ENCODE measurements around the gene EVI5L. TPM values are rescaled to one million over a fixed set of nuclear protein-coding genes. Genes with fewer than 3 reads are reported as not detected.

Gene EVI5L
- total RNA-seq, 1 experiment from 2014 or later = 25.7 TPM

DNA sequence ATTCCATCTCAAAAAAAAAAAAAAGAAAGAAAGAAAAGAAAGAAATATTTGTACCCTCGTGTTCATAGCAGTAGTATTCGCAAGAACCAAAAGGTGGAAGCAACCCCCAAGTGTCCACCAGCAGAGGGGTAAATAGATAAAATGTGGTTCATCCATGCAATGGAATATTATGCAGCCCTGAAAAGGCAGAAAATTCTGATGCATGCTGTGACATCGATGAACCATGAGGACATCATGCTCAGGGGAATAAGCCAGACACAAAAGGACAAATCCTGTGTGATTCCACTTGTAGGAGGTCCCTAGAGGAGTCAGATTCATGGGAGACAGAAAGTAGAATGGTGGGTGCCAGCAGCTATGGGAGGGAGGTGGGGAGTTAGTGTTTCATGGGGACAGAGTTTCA lies 51.9 kb downstream of the EVI5L start:
- intact Hi-C loops (cut with micrococcal nuclease) = no loop called here
- CTCF ChIA-PET = interaction anchor here (0.5 to 1.3 kb wide), 2 partner anchors 13 to 761 kb away, joined by 4 to 6 read pairs; no protein-coding TSS in a partner anchor
- no TSS peak for BruUV-seq (replicated peaks)
- DNase-seq (ENCODE audit: unreplicated experiment) = no peak
- no peak overlapping the region for H3K27ac Mint-ChIP-seq (ENCODE audit: low read depth, unreplicated experiment)
- POLR2A ChIA-PET = interaction anchor here (0.7 to 1.8 kb wide), 4 partner anchors 13 to 47 kb away, joined by 3 to 7 read pairs (median 4); partner anchors contain the start of gene MAP2K7
- no peak overlapping the region for H3K4me3 Mint-ChIP-seq (ENCODE audit: unreplicated experiment)
- H3K4me1 Mint-ChIP-seq (ENCODE audit: insufficient read depth, unreplicated experiment) = peaks cover 10% of the 10 kb centered on the region
- TF ChIP-seq CTCF (IDR thresholded peaks at IDR 0.05; ENCODE audit: unreplicated experiment) = no peak
- H3K36me3 Mint-ChIP-seq (ENCODE audit: insufficient read depth, unreplicated experiment) = no peaks in the 10 kb centered on the region
- no peaks in the 10 kb centered on the region for H3K9me3 Mint-ChIP-seq (ENCODE audit: unreplicated experiment)
- H3K27me3 Mint-ChIP-seq (ENCODE audit: insufficient read depth, unreplicated experiment) = no peaks in the 10 kb centered on the region

DNA sequence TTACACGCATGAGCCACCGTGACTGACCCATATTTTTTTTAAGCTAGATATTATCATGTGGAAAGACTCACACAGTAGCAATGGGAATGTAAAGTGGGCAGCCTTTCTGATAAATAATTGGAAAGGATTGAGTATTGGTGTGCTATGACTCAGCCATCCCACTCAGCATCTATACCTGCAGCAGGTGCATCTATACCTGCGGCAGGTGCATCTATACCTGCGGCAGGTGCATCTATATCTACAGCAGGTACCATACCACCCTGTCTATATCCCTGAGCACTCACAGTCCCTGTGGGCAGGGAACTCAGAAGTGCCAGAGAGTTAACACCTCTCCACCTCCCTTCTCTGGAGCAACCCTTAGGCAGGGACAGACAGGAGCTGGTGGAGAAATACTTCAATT lies 53.1 kb downstream of the EVI5L start:
- no peaks in the 10 kb centered on the region for H3K27me3 Mint-ChIP-seq (ENCODE audit: insufficient read depth, unreplicated experiment)
- H3K9me3 Mint-ChIP-seq (ENCODE audit: unreplicated experiment) = no peaks in the 10 kb centered on the region
- H3K4me3 Mint-ChIP-seq (ENCODE audit: unreplicated experiment) = no peak overlapping the region
- DNase-seq (ENCODE audit: unreplicated experiment) = no peak
- CTCF ChIA-PET = interaction anchor here (0.7 kb wide), 1 partner anchor 278 kb away, joined by 4 read pairs; no protein-coding TSS in a partner anchor
- intact Hi-C loops (cut with micrococcal nuclease) = no loop called here
- POLR2A ChIA-PET = interaction anchor here (0.6 to 0.9 kb wide), 4 partner anchors 8 to 279 kb away, joined by 3 to 4 read pairs (median 4); no protein-coding TSS in a partner anchor
- TF ChIP-seq CTCF (IDR thresholded peaks at IDR 0.05; ENCODE audit: unreplicated experiment) = no peak
- no peak overlapping the region for H3K27ac Mint-ChIP-seq (ENCODE audit: low read depth, unreplicated experiment)
- peaks cover 6% of the 10 kb centered on the region for H3K4me1 Mint-ChIP-seq (ENCODE audit: insufficient read depth, unreplicated experiment)
- BruUV-seq (replicated peaks) = no TSS peak
- no peaks in the 10 kb centered on the region for H3K36me3 Mint-ChIP-seq (ENCODE audit: insufficient read depth, unreplicated experiment)

DNA sequence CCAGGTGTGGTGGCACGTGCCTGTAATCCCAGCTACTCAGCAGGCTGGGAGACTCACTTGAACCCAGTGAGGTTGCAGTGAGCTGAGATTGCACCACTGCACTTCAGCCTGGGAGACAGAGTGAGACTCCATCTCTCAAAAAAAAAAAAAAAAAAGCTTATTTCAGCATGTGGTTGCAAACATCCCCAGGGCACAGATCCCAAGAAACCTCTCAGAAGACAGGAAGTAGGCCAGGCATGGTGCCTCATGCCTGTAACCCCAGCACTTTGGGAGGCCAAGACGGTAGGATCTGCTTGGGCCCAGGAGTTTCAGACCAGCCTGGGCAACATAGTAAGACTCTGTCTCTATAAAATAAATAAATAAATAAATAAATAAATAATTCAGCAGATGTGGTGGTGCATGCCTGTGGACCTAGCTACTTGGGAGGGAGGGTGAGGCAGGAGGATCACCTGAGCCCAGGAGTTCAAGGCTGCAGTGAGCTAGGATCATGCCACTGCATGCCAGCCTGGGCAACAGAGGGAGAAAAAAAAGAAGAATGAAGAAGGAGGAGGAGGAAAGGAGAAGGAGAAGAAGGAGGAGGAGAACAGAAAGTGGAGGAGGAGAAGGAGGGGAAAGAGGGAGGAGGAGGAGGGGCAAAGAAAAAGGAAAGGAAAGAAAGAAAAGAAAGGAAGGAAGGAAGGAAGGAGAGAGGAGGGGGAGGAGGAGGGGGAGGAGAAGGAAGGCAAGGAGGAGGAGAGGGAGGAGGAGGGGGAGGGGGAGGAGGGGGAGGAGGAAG lies 54.0 kb downstream of the EVI5L start:
- CTCF ChIA-PET = interaction anchor here (0.7 kb wide), 1 partner anchor 279 kb away, joined by 4 read pairs; no protein-coding TSS in a partner anchor
- Mint-ChIP-seq H3K4me3 (ENCODE audit: unreplicated experiment) (no peak overlapping the region), H3K27ac (ENCODE audit: low read depth, unreplicated experiment) (no peak overlapping the region), H3K36me3 (ENCODE audit: insufficient read depth, unreplicated experiment) (no peaks in the 10 kb centered on the region), H3K4me1 (ENCODE audit: insufficient read depth, unreplicated experiment) (peaks cover 6% of the 10 kb centered on the region), H3K27me3 (ENCODE audit: insufficient read depth, unreplicated experiment) (no peaks in the 10 kb centered on the region), H3K9me3 (ENCODE audit: unreplicated experiment) (no peaks in the 10 kb centered on the region)
- TF ChIP-seq CTCF (IDR thresholded peaks at IDR 0.05; ENCODE audit: unreplicated experiment) = no peak
- POLR2A ChIA-PET = interaction anchor here (0.6 to 0.9 kb wide), 3 partner anchors 15 to 280 kb away, joined by 3 to 4 read pairs (median 3); no protein-coding TSS in a partner anchor
- no TSS peak for BruUV-seq (replicated peaks)
- intact Hi-C loops (cut with micrococcal nuclease) = no loop called here
- DNase-seq (ENCODE audit: unreplicated experiment) = peak; percentile 56

GRCh38 chr19:7885818-7886217 lies 55.8 kb downstream of the EVI5L start:
- no peaks in the 10 kb centered on the region for H3K36me3 Mint-ChIP-seq (ENCODE audit: insufficient read depth, unreplicated experiment)

More at GRCh38 chr19:7885818-7886217, 55.8 kb downstream of the EVI5L start:
- Mint-ChIP-seq H3K4me1 (ENCODE audit: insufficient read depth, unreplicated experiment) (peaks cover 6% of the 10 kb centered on the region), H3K27me3 (ENCODE audit: insufficient read depth, unreplicated experiment) (no peaks in the 10 kb centered on the region), H3K4me3 (ENCODE audit: unreplicated experiment) (no peak overlapping the region), H3K27ac (ENCODE audit: low read depth, unreplicated experiment) (no peak overlapping the region), H3K9me3 (ENCODE audit: unreplicated experiment) (no peaks in the 10 kb centered on the region)
- no peak for TF ChIP-seq CTCF (IDR thresholded peaks at IDR 0.05; ENCODE audit: unreplicated experiment)
- ChIA-PET POLR2A (interaction anchor here (1.6 to 2.9 kb wide), 3 partner anchors 9 to 17 kb away, joined by 4 to 9 read pairs (median 4); no protein-coding TSS in a partner anchor), CTCF (interaction anchor here (1.3 kb wide), 1 partner anchor 16 kb away, joined by 8 read pairs; no protein-coding TSS in a partner anchor)
- intact Hi-C loops (cut with micrococcal nuclease) = no loop called here
- no peak for DNase-seq (ENCODE audit: unreplicated experiment)
- no TSS peak for BruUV-seq (replicated peaks)
